Fibroblast of skin of scalp (primary cell): ENCODE data around the gene CST7.

Source experiments
- DNase-seq: peaks from one replicate; pipeline ENCODE4 v3.0.0-alpha.2; 2013

Gene CST7

GRCh38 chr20:24950836-24951525 lies 1.9 kb downstream of the CST7 start:
- no peak for DNase-seq

GRCh38 chr20:24951536-24952083 lies 2.5 kb downstream of the CST7 start:
- no peak for DNase-seq

GRCh38 chr20:24952376-24953208 lies 3.5 kb downstream of the CST7 start:
- DNase-seq, result no peak

- DNase-seq, result no peak
These were observed 4.1 kb downstream of the CST7 start for GRCh38 chr20:24953209-24953575.

GRCh38 chr20:24953621-24954133 lies 4.6 kb downstream of the CST7 start:
- no peak for DNase-seq

- DNase-seq, result no peak
These were observed 5.1 kb downstream of the CST7 start for GRCh38 chr20:24954151-24954550.

GRCh38 chr20:24954566-24954965 lies 5.5 kb downstream of the CST7 start:
- no peak for DNase-seq

GRCh38 chr20:24955045-24955444 lies 6.0 kb downstream of the CST7 start:
- DNase-seq, result no peak

- no peak for DNase-seq
These were observed 7.2 kb downstream of the CST7 start for GRCh38 chr20:24956001-24956841.

GRCh38 chr20:24957326-24958016 lies 8.4 kb downstream of the CST7 start:
- no peak for DNase-seq

GRCh38 chr20:24958506-24959385 lies 9.7 kb downstream of the CST7 start:
- DNase-seq, result no peak

GRCh38 chr20:24959591-24960301 lies 10.7 kb downstream of the CST7 start:
- DNase-seq, result no peak

- no peak for DNase-seq
These were observed 11.3 kb downstream of the CST7 start for GRCh38 chr20:24960302-24960801.

- no peak for DNase-seq
These were observed 11.8 kb downstream of the CST7 start for GRCh38 chr20:24960861-24961260.

GRCh38 chr20:24961384-24962181 lies 12.5 kb downstream of the CST7 start:
- DNase-seq, result no peak

- DNase-seq, result no peak
These were observed 13.1 kb downstream of the CST7 start for GRCh38 chr20:24962182-24962492.

GRCh38 chr20:24962510-24962909 lies 13.4 kb downstream of the CST7 start:
- DNase-seq, result no peak

- no peak for DNase-seq
These were observed 14.8 kb downstream of the CST7 start for GRCh38 chr20:24963672-24964505.

GRCh38 chr20:24964506-24964840 lies 15.4 kb downstream of the CST7 start:
- DNase-seq, result no peak
